Measurements from ENCODE around the gene POLD2.
A peak's percentile ranks its signal among the peaks of the same experiment; 100 is the strongest.
"Not testable (repeated sequence)": the region's sequence is repeated elsewhere in the genome, so short reads cannot be mapped to it uniquely, and the experiment has no call there.

Gene POLD2

DNA sequence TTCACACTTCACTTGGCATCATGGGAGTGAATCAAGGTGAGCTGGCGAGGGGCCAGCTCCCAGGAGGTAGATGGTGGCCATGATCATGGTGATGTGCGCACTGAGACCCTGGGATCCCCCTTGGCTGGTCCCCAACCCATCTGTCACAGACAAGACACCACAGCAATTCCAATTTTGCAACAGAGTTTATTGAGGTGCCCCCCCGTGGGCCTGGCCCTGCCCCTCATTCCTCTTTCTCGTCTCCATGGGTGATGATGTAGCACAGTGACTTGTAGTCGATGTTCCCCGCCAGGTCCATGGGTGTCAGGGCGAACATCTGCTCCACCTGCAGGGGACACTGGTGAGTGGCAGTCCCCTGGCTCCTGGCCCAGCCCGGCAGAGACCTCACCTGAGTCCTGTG, 15.3 kb upstream of the POLD2 start:
- no peak for DNase-seq

DNA sequence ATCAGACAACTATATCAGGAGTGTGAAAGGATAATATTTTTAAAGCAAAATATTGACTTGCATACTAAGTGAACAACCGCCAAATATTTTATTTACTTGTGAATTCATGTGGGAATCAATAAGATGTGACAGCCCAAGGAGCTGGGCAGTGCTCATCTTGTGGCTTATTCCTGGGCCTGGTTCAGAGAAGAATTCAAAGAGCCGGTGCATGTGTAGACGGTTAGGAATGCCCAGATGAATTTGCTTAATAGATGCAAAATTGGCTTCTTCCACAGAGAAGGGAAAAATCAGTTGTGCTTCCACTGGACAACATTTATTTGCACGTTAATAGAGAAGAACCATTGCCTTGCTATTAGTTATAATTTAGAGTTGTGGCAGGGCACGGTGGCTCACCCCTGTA, 13.4 kb upstream of the POLD2 start:
- no peak for DNase-seq

DNA sequence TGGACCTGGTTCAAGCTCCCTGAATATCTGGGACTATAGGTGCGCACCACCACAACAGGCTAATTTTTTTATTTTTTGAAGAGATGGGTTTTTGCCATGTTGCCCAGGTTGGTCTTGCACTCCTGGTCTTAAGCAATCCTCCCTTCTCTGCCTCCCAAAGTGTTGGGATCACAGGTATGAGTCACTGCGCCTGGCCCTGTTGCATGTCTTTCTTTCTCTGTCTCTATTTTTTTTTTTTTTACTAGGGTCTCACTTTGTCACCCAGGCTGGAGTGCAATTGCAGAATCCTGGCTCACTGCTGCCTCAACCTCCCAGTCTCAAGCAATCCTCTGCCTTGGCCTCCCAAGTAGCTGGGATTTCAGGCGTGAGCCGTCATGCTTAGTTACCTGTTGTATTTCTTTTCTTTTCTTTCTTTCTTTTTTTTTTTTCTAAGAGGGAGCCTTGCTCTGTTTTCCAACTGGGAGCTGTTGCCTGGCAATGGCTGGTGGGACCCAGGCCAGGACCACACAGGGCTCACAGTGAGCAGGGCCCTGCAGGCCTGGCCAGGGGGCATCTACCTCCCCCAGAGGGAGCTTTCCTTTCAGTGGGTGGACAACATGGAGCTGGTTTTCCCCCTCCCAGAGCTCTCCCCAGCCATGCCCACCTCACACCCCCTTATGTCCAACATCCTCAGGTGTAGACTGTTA, 11.7 kb upstream of the POLD2 start:
- DNase-seq, result no peak

DNA sequence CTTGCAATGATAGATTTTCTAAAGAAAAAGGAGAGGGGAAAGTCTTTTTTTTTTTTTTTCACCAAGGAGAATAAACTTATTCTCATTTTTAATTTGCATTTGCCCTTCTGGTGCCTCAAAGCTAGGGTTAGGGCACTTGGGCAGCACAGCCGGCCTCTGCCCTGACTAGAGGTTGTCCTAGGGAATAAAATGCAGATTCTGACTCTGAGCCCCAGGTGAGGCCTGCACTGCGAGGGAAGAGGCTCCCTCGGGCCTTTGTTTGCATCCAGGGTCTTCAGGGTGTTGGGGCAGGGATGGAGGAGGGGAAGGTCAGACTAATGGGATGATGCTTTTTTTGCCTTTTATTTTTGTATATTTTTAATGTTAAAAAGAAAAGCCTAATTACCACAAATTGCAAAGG, 9.9 kb upstream of the POLD2 start:
- DNase-seq, result no peak

DNA sequence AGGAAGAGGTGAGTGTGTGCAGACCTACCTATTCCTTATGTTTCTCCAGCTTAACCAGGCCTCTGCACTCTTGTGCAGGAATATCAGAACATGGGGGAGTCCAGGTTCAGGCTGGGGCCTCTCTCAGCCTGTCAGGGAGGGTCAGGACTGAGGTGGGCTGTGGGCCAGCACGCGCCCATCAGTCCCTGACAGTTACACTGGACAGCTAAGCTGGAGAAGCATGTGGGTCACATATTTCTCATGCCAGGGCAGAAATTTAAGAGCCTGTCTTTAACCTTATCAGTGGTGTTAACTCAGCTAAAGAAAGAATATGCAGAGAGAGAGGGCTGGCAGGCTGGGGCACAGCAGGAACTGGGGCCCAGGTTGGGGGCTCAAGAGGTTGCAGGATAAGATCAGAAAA, 8.7 kb upstream of the POLD2 start:
- no peak for DNase-seq

DNA sequence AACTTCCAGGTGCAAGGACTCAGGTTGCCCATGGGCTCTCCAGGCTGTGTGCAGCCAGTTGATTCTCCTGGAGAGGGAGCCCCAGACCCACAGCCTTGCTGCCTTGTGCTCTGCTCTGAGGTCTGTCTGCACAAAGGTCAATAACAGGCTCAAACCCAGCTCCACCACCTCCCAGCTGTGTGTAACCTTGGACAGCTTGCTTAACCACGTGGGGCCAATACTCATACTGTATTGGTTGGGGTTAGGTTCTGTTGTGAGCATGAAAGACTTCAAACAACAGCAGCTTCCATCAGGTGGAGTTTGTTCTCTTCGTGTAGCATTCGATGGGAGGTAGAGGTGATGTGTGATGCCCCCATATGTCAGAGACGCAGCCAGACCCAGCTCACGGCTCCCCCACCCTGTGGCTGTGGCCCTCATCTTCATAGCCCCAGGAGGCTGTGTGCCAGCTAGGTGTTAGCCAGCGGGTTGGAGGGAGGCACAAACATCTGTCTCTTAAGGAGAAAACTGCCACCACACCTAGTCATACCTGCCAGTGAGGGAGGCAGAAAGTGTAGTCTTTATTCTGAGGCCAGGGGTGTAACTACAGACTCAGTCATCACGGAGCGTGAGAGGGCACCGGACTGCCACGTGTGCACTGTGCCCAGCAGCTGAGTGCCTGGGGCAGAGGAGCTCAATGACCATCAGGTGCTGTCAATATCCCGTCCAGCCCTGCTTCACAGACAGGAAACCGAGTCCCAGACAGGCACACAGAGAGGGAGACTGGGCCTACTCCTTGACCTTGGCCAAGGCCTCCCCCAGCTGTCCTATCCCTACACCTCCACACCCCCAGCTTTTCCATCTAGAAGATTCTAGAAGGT, 8.1 kb upstream of the POLD2 start:
- DNase-seq, result peak; percentile 8

DNA sequence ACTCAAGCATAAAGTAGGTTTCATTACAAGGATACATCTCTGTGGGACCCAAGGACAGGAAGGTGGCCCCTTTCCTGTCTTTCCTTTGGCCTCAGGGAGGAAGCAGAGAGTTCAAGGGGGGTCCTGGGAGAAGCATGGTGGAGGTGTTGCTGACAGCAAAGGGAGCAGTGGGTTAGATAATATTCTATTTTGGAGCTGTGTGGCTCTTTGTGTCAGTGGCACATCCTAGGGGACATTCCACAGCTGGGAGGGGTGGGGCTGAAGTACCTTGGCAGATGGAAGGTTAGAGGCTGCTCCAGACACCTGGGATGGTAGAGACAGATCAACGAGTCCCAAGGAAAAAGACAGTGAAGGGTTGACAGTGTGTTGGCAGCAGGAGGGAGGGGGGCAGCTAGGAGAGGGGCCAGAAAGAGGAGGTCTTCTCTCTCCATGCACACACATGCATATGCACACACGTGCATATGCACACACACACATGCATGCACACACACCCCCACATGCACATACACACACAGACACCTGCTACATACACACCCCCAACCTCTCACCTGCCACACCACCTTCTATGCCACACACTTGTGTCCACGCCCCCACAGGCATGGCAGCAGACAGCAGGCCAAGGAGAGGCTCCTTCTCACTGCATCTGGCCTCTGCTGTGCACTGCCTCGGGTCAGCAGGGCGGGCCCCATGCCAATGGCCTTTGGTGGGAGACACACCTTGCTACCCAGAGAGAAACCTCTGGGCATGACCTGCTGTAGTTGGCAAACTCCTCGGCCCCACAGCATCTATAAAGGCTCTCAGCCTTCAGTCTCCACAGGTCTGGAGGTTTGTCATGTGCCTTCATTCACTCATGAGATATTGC, 5.6 kb upstream of the POLD2 start:
- no peak for DNase-seq

DNA sequence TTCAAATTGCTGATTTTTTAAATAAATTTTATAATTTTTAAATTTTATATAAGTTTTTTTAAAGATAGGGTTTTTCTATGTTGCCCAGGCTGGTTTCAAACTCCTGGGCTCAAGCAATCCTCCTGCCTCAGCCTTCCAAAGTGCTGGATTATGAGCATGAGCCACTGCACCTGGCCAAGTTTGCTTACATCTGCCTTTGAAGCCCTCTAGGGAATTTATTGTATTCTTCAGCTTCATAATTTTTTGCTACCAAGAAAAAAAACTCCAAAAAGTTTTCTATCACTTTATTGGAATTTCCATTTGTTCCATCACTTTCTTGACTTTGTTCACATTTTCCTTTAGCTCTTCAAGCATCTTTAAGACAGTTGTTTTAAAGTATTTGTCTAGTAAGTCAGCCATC, 3.8 kb upstream of the POLD2 start:
- no peak for DNase-seq

DNA sequence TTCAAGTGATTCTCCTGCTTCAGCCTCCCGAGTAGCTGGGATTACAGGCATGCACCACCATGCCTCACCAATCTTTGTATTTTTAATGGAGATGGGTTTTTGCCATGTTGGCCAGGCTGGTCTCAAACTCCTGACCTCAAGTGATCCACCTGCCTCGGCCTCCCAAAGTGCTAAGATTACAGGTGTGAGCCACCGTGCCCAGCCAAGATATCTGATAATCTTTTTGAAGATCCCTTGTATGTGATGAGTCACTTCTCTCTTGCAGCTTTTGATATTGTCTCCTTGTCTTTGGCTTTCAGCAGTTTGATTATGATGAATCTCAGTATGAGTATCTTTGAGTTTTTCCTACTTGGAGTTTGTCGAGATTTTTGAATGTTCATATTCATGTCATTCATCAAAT, 3.2 kb upstream of the POLD2 start:
- not testable (repeated sequence) for DNase-seq

DNA sequence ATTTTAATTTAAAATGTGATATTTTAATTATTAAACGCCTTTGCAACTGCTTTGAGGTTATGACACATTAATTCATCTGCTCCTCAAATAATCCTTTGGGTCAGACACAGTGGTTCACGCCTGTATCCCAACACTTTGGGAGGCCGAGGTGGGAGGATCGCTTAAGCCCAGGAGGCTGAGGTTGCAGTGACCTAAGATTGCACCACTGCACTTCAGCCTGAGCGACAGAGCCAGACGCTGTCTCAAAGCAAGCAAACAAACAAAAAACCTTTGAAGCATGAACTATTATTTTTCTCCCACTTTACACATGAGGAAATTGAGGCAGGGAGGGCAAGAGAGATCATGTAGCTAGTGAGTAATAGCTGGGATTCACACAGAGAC, 1.5 kb upstream of the POLD2 start:
- no peak for DNase-seq

DNA sequence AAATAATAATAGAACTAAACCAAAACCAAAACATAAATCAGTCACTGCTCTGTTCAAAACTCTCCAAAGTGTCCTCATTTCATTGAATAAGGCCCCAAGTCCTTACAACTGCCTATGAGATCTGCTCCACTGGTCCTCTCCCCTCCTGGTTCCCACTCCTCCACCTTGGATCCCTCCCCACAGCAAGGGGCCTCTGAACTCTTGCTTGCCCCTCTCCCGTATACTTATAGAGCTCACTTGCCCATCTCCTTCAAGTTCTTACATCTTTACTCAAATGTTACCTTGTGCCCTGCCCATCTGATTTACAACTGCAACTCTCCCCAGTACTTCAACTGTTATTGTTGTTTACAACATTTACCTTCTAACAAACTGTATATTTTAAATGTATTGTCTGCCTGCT, 819 bp downstream of the POLD2 start:
- no peak for DNase-seq

DNA sequence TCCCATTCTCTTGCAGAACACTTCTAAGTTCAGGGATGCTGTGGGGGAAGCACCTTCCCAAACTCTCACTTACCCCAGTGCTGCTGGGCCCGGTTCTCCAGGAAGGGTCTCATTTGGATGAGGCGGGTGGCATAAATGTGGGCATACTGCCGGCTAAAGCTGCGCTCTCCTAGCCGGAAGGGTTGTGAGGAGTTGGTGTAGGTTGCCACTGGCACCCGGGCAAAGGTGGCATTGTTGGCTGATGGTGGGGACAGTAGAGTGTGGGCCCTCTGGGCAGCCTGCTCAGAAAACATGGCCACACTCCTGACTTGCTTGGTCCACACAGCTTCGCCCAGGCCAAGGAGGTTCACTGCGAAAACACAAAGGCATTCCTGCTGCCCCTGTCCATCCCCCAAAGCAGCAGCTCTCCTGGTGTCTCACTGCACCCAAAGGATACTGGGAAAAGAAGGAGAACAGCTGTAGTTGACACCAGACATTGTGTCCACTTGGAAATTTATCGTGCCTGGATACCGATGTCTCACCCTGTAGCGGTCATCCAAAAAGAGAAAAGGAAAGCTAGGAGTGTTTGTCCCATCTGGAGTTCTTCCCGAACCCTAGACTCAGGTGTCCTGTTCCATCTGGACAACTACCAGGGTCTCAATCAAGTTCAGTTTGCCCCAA, 1.5 kb downstream of the POLD2 start:
- DNase-seq, result no peak

DNA sequence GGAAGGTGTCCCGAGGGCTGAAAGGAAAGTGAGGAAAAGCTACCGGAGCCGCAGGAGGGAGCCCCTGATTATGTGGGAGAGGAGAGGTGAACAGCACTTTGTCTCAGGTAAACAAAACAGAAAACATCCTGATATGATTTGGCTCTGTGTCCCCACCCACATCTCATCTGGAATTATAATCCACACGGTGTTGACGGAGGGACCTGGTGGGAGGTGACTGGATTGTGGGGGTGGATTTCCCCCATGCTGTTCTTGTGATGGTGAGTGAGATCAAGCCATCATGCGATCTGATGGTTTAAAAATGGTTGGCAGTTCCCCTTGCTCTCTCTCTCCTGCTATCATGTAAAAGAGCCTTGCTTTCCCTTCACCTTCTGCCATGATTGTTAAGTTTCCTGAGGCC, 3.0 kb downstream of the POLD2 start:
- no peak for DNase-seq

DNA sequence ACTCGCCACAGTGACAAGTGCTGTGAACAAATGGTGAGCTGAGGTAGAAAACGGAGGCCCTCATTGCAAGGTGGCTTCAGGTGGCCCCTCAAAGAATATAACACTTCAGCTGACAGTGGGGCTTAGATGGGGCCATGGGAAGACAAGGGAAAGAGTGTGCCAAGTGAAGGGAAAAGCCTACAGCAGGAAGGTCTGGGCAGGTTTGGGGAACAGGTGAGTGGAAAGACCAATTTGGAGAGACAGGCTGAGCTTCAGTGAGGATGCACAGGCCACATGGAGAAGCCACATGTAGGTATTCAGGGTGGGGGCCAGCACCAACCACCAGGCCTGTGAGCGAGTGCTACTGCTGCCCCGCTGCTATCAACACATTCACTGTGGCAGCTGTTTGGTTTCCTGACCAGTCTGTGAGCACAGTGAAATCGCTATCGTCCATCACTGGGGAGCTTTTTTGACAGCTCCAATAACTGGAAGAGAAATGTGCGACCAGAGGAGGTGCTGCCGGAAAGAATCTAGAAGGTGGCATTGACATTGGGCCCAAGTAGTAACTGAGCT, 3.4 kb downstream of the POLD2 start:
- DNase-seq, result no peak

DNA sequence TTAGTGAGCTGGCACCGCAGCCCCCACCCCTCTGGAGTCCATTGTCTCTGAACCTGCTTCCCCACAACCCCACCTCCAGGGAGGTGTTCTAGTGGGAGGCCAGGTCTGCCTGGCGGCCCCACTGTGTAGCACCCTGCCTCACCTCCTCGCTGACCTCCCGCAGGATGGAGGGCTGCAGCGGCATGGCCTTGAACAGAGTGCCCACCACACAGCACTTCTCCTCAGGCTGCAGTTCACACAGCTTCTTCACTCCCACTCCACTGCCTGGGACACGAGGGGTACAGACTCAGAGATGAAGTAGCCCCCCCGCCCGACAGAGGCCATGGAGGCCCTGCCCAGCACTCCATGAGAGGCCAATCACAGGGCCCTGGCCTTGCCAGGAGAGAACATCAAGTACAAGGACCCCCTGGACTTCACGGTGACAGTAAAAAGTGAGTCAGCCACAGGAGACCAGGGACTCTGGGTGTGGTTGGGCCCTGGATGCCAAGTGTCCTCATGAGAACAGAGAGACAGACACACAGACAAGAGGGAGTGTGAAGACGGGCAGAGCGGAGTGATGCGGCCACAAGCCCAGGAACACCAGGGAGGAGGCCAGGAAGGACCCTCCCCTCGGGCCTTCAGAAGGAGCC, 5.4 kb downstream of the POLD2 start:
- no peak for DNase-seq

DNA sequence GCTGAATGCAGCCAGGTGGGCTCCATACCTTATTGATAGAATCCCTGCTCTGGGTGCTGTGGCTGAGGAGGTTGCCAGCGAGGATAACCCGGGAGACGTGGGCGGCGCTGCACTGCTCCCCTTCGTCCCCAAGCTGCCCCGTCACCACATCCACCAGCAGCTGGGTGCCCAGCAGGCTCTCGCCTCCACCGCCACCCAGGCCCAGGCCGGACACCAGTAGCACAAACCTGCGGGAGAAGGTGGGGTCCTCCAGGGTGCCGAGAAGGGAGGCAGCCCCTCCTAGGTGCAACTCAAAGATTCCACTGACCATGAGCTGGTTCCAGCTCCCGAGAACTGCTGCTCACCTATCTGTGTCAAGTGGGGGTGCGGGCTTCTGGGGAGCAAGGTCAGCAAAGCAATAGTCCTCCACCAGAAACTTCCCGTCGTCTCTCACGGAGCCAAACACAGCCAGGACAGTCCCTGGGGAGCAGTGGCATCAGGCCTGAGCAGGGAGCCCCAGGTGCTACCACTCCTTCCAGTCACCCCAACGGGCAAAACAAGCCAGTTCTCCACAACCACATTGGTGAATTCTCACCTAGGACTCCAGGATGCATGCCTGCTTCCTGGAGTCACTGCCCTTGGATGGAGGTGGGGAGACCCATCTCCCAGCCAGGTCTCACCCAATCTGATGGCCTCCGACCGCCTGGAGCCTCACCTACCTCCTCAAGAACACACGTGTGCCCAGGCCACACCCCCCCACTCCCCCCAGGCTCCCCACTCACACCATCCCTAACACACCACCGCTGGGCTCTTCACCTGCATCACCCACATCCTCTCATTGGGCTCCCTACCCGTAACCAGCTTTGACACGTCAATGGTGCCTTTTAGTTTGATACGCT, 6.3 kb downstream of the POLD2 start:
- DNase-seq, result no peak

DNA sequence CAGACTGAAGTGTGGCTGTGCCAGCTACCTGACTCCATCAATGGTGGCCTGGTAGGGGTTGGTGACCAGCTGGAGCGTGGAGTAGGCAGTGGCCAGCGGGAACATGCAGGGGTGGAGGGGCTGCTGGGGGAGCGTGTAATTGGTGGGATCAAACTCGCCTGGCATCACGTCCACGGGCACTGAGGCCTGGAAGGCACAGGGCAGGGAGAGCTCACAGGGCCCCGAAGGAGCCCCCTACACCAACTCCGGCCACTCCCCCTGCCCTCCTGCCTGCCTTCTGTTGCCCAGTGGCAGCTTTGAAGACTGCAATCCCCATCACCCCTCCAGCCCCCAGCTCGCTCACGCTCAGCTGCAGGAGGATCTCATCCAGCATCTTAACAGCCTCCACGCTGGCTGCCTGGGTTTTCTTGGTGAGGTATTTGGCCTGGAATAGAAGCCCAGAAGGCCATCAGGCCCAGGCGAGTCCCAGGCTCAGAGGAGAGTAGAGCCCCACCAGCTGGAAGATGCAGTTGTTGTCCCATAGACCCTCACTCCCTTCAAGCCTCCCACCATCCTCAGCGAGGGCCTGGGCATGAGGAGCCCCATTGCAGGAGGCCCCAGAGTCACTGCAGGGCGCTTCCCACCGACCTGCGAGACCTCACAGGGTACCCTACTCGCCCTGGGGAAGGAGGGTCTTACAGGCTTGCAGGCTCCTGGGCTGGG, 7.1 kb downstream of the POLD2 start:
- no peak for DNase-seq

DNA sequence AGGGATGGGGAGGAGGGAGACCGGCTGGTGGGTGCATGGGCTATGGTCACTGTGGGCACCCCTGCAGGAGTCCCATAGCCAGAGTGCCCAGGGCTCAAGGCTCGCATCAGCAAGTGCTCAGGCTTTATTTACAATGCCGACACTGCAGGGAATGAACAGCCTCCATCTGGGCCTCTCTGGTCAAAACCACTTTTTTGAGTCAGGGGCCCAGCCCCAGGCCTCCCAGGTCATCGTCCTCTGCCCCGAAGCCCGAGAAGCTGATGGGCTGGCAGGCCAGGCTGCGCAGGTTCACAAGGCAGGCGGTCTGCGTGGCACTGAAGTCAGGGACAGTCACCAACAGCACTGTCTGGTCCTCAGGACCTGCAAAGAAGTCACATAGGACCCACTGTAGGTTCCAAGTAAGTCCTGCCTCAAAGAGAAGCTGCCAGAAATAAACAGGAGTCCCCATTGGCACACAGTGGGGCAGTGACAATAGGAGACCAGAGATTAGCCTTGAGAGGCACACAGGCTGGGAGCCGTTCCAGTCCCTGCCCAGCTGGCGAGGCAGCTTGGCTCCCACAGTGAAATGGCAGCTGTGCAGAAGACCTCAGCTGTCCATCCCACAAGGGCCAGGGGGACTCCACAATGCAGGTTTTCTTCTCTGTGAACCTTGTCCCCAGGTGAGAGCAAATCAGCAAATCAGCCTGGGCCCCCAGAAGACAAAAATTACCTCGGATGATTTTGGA, 8.6 kb downstream of the POLD2 start:
- no peak for DNase-seq

DNA sequence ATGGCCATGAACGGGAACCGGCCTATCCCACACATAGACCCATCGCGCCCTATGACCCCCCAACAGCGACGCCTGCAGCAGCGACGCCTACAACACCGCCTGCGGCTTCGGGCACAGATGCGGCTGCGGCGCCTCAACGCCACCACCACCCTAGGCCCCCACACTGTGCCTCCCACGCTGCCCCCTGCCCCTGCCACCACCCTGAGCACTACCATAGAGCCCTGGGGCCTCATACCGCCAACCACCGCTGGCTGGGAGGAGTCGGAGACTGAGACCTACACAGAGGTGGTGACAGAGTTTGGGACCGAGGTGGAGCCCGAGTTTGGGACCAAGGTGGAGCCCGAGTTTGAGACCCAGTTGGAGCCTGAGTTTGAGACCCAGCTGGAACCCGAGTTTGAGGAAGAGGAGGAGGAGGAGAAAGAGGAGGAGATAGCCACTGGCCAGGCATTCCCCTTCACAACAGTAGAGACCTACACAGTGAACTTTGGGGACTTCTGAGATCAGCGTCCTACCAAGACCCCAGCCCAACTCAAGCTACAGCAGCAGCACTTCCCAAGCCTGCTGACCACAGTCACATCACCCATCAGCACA, 9.5 kb downstream of the POLD2 start:
- DNase-seq, result no peak

All from OCI-M1 (cell line).